Caco-2 (cell line): ENCODE data around the gene RIPOR2. TPM values are rescaled to one million over a fixed set of nuclear protein-coding genes. Genes with fewer than 3 reads are reported as not detected.

Source experiments
- BruUV-seq: library from RNA; stranded (reverse); fragments of 400-500 nt; replicated peaks from 2 replicates; lab custom pipeline; 2021; lab: Mats Ljungman, UMichigan
- CTCF ChIA-PET: fragments of 300-600 bp; sonication (Branson Sonifier 250); formaldehyde crosslinking; loops from one replicate; lab custom pipeline; 2022; ENCODE audit warnings: antibody characterized with exemption; lab: Charles Lee
- POLR2A ChIA-PET: fragments of 300-600 bp; sonication (Branson Sonifier 250); formaldehyde crosslinking; loops from one replicate; lab custom pipeline; 2022; ENCODE audit warnings: antibody characterized with exemption; lab: Charles Lee
- DNase-seq, 2 experiments: peaks; one replicate each; pipeline versions ENCODE4 v3.0.0 to v3.0.0-alpha.2; 2020 to 2022
- H3K27me3 ChIP-seq: replicated peaks from 2 replicates; pipeline ENCODE4 v1.6.0; 2011; ENCODE audit warnings: low read length; ENCODE audit not compliant: control insufficient read depth, insufficient read depth
- H3K36me3 ChIP-seq: 2 replicates; pipeline ENCODE4 v1.5.1; 2011; ENCODE audit warnings: low read length; ENCODE audit not compliant: control insufficient read depth, insufficient read depth
- H3K4me1 ChIP-seq: fragments of 250-450 bp; sonication (Bioruptor Pico); 2 replicates; pipeline ENCODE4 v1.5.1; 2020; ENCODE audit warnings: mild to moderate bottlenecking
- H3K4me3 ChIP-seq: 2 replicates; pipeline ENCODE4 v1.5.1; 2011; ENCODE audit warnings: low read depth, mild to moderate bottlenecking, control low read depth, low read length
- H3K9me3 ChIP-seq: fragments of 250-450 bp; sonication (Bioruptor Pico); 2 replicates; pipeline ENCODE4 v1.5.1; 2020; ENCODE audit warnings: mild to moderate bottlenecking, moderate library complexity
- H3K27ac Mint-ChIP-seq: one replicate; pipeline ENCODE4 v1.8.0; 2022; ENCODE audit warnings: mixed read lengths; ENCODE audit not compliant: unreplicated experiment
- H3K27me3 Mint-ChIP-seq: one replicate; pipeline ENCODE4 v1.8.0; 2022; ENCODE audit warnings: mixed read lengths; ENCODE audit not compliant: insufficient read depth, unreplicated experiment
- H3K36me3 Mint-ChIP-seq: one replicate; pipeline ENCODE4 v1.8.0; 2022; ENCODE audit warnings: mild to moderate bottlenecking, mixed read lengths; ENCODE audit not compliant: insufficient read depth, unreplicated experiment
- H3K4me1 Mint-ChIP-seq: one replicate; pipeline ENCODE4 v1.8.0; 2022; ENCODE audit warnings: low read depth, mixed read lengths; ENCODE audit not compliant: unreplicated experiment
- H3K4me3 Mint-ChIP-seq: one replicate; pipeline ENCODE4 v1.8.0; 2022; ENCODE audit warnings: mild to moderate bottlenecking, moderate library complexity, mixed read lengths; ENCODE audit not compliant: unreplicated experiment
- H3K9me3 Mint-ChIP-seq: one replicate; pipeline ENCODE4 v1.8.0; 2022; ENCODE audit warnings: mixed read lengths; ENCODE audit not compliant: unreplicated experiment
- intact Hi-C: fragments of 100-400 bp; cut with micrococcal nuclease; formaldehyde crosslinking; loops from one replicate; pipeline ENCODE4 v1.10.0; 2022; ENCODE audit not compliant: unreplicated experiment
- total RNA-seq: library from RNA; stranded (reverse); gene quantifications from 2 replicates; pipeline ENCODE4 v1.2.3, GENCODE V29; 2022
- TF ChIP-seq, protein P1 (sequence below), 2 experiments: fragments of 200-600 bp in 1 of 2; IDR thresholded peaks; 1 replicate in 1 of 2; 2 replicates in 1 of 2; pipeline versions ENCODE4 v1.5.1 to v1.8.0; 2011 to 2022; ENCODE audit warnings: antibody characterized with exemption in 1 of 2, control low read depth in 1 of 2, inconsistent platforms in 1 of 2, low read depth in 1 of 2, low read length in 1 of 2, mild to moderate bottlenecking in 1 of 2, moderate library complexity in 1 of 2; ENCODE audit not compliant: insufficient read depth in 1 of 2, severe bottlenecking in 1 of 2, unreplicated experiment in 1 of 2

Gene RIPOR2
- total RNA-seq, 1 experiment from 2014 or later = 0.64 TPM

DNA sequence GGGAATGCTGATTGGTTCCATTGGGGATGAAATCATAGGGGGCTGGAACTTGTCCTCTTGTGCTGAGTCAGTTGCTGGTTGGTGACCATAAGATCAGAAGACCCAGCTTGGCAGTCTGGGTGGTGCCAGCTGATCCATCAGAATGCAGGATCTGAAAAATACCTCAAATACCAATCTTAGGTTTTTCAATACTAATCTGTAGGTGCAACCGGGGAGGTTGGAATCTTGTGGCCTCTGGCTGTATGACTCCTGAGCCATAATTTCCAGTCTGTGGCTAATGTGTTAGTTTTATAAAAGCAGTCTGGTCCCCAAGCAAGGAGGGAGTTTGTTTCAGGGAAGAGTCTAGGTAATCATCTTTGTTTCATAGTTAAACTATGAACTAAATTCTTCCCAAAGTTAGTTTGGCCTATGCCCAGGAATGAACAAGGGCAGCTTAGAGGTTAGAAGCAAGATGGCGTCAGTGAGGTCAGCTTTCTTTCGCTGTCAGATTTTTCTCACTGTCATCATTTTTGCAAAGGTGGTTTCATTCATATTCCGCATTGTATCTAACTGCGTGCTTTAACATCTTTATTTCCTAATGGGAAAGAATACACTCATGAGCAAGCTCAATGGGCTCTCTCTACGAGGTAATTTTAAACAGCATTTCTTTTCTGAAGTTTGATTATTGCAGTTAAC is 139.0 kb downstream of the RIPOR2 start:
- H3K27me3 ChIP-seq = no peaks in the 10 kb centered on the region
- no peaks in the 10 kb centered on the region for H3K36me3 Mint-ChIP-seq
- BruUV-seq = no TSS peak
- H3K4me3 Mint-ChIP-seq = no peak overlapping the region
- no peaks in the 10 kb centered on the region for H3K9me3 ChIP-seq
- no peak for DNase-seq
- no peaks in the 10 kb centered on the region for H3K36me3 ChIP-seq
- no peaks in the 10 kb centered on the region for H3K4me1 Mint-ChIP-seq
- H3K27me3 Mint-ChIP-seq = no peaks in the 10 kb centered on the region
- no peaks in the 10 kb centered on the region for H3K9me3 Mint-ChIP-seq
- H3K4me3 ChIP-seq = no peak overlapping the region
- ChIA-PET CTCF (no interaction called here), POLR2A (no interaction called here)
- H3K4me1 ChIP-seq = no peaks in the 10 kb centered on the region
- TF ChIP-seq, protein P1, sequence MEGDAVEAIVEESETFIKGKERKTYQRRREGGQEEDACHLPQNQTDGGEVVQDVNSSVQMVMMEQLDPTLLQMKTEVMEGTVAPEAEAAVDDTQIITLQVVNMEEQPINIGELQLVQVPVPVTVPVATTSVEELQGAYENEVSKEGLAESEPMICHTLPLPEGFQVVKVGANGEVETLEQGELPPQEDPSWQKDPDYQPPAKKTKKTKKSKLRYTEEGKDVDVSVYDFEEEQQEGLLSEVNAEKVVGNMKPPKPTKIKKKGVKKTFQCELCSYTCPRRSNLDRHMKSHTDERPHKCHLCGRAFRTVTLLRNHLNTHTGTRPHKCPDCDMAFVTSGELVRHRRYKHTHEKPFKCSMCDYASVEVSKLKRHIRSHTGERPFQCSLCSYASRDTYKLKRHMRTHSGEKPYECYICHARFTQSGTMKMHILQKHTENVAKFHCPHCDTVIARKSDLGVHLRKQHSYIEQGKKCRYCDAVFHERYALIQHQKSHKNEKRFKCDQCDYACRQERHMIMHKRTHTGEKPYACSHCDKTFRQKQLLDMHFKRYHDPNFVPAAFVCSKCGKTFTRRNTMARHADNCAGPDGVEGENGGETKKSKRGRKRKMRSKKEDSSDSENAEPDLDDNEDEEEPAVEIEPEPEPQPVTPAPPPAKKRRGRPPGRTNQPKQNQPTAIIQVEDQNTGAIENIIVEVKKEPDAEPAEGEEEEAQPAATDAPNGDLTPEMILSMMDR (IDR thresholded peaks at IDR 0.05; ENCODE audit: insufficient read depth in 1 of 2, low read depth in 1 of 2, low read length in 1 of 2, severe bottlenecking in 1 of 2, unreplicated experiment in 1 of 2) = no peak
- intact Hi-C loops = no loop called here
- no peak overlapping the region for H3K27ac Mint-ChIP-seq

DNA sequence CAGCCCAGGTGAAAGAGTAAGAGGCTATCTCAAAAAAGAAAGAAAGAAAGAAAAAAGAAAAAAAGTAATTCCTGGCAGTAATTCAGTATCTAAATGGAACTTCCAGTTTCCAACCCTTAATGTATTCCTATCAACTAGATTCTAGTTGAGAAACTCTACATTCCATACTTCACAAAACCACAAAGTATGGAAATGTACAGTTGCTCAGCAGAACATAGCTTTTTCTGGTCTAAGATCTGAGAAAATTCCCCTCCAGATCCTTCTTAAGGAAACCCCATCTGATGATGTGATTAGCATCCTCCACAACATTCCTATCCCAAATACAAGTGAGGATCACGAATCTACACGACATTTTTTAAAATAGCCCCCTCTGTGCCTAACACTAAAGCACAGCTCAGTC is 140.7 kb downstream of the RIPOR2 start:
- TF ChIP-seq, protein P1 (IDR thresholded peaks at IDR 0.05; ENCODE audit: insufficient read depth in 1 of 2, low read depth in 1 of 2, low read length in 1 of 2, severe bottlenecking in 1 of 2, unreplicated experiment in 1 of 2) = no peak
- intact Hi-C loops = no loop called here
- ChIA-PET CTCF (no interaction called here), POLR2A (no interaction called here)
- Mint-ChIP-seq H3K9me3 (no peaks in the 10 kb centered on the region), H3K4me3 (no peak overlapping the region), H3K36me3 (no peaks in the 10 kb centered on the region), H3K4me1 (no peaks in the 10 kb centered on the region), H3K27ac (no peak overlapping the region), H3K27me3 (no peaks in the 10 kb centered on the region)
- no TSS peak for BruUV-seq
- no peaks in the 10 kb centered on the region for H3K9me3 ChIP-seq
- no peaks in the 10 kb centered on the region for H3K27me3 ChIP-seq
- H3K4me3 ChIP-seq = no peak overlapping the region
- H3K4me1 ChIP-seq = no peaks in the 10 kb centered on the region
- no peaks in the 10 kb centered on the region for H3K36me3 ChIP-seq
- no peak for DNase-seq

DNA sequence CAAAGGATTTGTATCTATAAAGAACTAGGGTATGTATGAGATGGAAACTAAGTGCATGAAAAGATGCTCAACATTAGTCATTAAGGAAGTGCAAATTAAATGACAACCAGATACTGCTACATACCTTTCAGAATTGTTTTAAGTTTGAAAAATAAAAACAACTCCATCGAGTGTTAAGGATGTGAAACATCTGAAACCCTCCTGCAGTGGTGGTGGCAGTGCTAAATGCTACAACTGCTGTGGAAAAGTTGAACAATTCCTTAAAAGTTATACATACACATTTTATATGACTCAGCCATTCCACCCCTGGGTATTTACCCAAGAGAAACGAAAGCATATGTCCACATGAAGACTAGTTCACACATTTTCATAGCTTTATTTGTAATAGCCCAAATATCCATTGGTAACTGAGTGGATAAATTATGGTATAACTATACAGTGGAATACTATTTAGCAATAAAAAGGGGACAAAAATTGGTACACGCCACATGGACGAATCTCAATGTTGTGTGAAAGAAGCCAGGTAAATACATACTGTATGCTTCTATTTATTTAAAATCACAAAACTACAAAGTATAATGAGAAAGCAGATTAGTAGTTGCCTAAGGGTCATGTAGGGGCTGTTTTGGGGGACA is 147.6 kb downstream of the RIPOR2 start:
- no peaks in the 10 kb centered on the region for H3K4me1 Mint-ChIP-seq
- H3K27me3 ChIP-seq = no peaks in the 10 kb centered on the region
- ChIA-PET POLR2A (no interaction called here), CTCF (no interaction called here)
- no peak overlapping the region for H3K4me3 Mint-ChIP-seq
- H3K36me3 ChIP-seq = no peaks in the 10 kb centered on the region; the same call in 1 of the 2 replicates
- no peak overlapping the region for H3K27ac Mint-ChIP-seq
- TF ChIP-seq, protein P1 (IDR thresholded peaks at IDR 0.05; ENCODE audit: insufficient read depth in 1 of 2, low read depth in 1 of 2, low read length in 1 of 2, severe bottlenecking in 1 of 2, unreplicated experiment in 1 of 2) = no peak
- H3K9me3 ChIP-seq = no peaks in the 10 kb centered on the region
- BruUV-seq = no TSS peak
- H3K27me3 Mint-ChIP-seq = no peaks in the 10 kb centered on the region
- H3K4me3 ChIP-seq = no peak overlapping the region
- intact Hi-C loops = no loop called here
- H3K4me1 ChIP-seq = no peaks in the 10 kb centered on the region
- no peak for DNase-seq
- H3K9me3 Mint-ChIP-seq = no peaks in the 10 kb centered on the region
- peaks cover 51% of the 10 kb centered on the region for H3K36me3 Mint-ChIP-seq
